Stomach (tissue), 9 donors: ENCODE data around the gene IRS2. TPM values are rescaled to one million over a fixed set of nuclear protein-coding genes. Genes with fewer than 3 reads are reported as not detected.

Source experiments
- DNase-seq, 2 donors: peaks; one replicate each; pipeline versions ENCODE4 v3.0.0 to v3.0.0-alpha.2; 2013 to 2019
- H3K27ac ChIP-seq, 5 donors: fragments of 200-600 bp in 4 of 5; sonication (generic) in 4 of 5; one replicate each; pipeline ENCODE4 v1.5.1; 2013 to 2019; ENCODE audit warnings: mild to moderate bottlenecking in 1 of 5, moderate library complexity in 1 of 5
- H3K27me3 ChIP-seq, 3 donors: fragments of 200-600 bp; sonication (generic); one replicate each; pipeline ENCODE4 v1.5.1; 2017 to 2019; ENCODE audit warnings: mixed run types in 1 of 3
- H3K36me3 ChIP-seq, 4 donors: fragments of 200-600 bp; sonication (generic); 1 replicate in 3 of 4; 2 replicates in 1 of 4; pipeline ENCODE4 v1.5.1; 2016 to 2019
- H3K4me1 ChIP-seq, 4 donors: fragments of 200-600 bp; sonication (generic); one replicate each; pipeline ENCODE4 v1.5.1; 2016 to 2019
- H3K4me3 ChIP-seq, 4 donors: fragments of 200-600 bp; sonication (generic) in 3 of 4; one replicate each; pipeline ENCODE4 v1.5.1; 2016 to 2019; ENCODE audit warnings: mild to moderate bottlenecking in 1 of 4
- H3K9me3 ChIP-seq, 4 donors: fragments of 200-600 bp; sonication (generic); one replicate each; pipeline ENCODE4 v1.5.1; 2016 to 2019
- EP300 ChIP-seq: sonication (generic); formaldehyde crosslinking; IDR thresholded peaks from one replicate; pipeline ENCODE4 v1.6.1; 2017; ENCODE audit warnings: antibody characterized with exemption
- POLR2A ChIP-seq, 4 donors: fragments of 450-650 bp; IDR thresholded peaks; one replicate each; pipeline ENCODE4 v1.6.1; 2016; ENCODE audit warnings: antibody characterized with exemption in 4 of 4, control low read depth in 2 of 4, mild to moderate bottlenecking in 1 of 4, moderate library complexity in 1 of 4
- POLR2AphosphoS5 ChIP-seq, 3 donors: sonication (generic); formaldehyde crosslinking; IDR thresholded peaks; one replicate each; pipeline ENCODE4 v1.6.1; 2016; ENCODE audit warnings: antibody characterized with exemption in 3 of 3
- WGBS, 5 donors: extraction: QIAGEN DNeasy Blood & Tissue Kit in 3 of 5; methylation state at CpG; one replicate each; pipeline versions ENCODE4 v1.1.5 to v1.1.7; 2013 to 2018; 5-methylcytosine and 5-hydroxymethylcytosine counted together
- intact Hi-C: fragments of 100-400 bp; cut with DNase I; formaldehyde crosslinking; loops from one replicate; pipeline ENCODE4 v1.15.1; 2023; ENCODE audit warnings: low total_unique reads
- polyA plus RNA-seq, 3 donors: library from polyadenylated mRNA; stranded (reverse); fragments of 200-250 nt; gene quantifications; one replicate each; pipeline ENCODE4 v1.2.3, GENCODE V29; 2013
- total RNA-seq, 5 donors: library from RNA; depleted of rRNA; stranded (reverse); fragments of >200 nt; gene quantifications; one replicate each; pipeline versions ENCODE4 v1.1.0 to v1.2.3, GENCODE V29; 2014 to 2016
- TF ChIP-seq, protein P1 (sequence below), 7 experiments: fragments of 450-650 bp in 4 of 7; fragments of 200-600 bp in 3 of 7; sonication (generic) in 3 of 7; IDR thresholded peaks; one replicate each; pipeline ENCODE4 v1.5.1; 2016 to 2019; ENCODE audit warnings: antibody characterized with exemption in 7 of 7, control low read depth in 2 of 7, mild to moderate bottlenecking in 1 of 7
- donor health status: healthy with polysubstance abuse.
- donor health status: Bipolar disorder and iron deficiency.
- donor health status: healthy.

The IRS2 gene
- total and polyA plus RNA-seq, 8 donors, result 2.7 to 24.1 (median 11.4) TPM

- peaks cover 4 to 39% (median 26%) of the 10 kb centered on the region in 4 donors for H3K36me3 ChIP-seq
- H3K4me1 ChIP-seq, result peaks cover 0 to 43% (median 18%) of the 10 kb centered on the region in 4 donors
- intact Hi-C loops, result no loop called here
- H3K27me3 ChIP-seq, result no peaks in the 10 kb centered on the region
- no peak for TF ChIP-seq POLR2AphosphoS5 (IDR thresholded peaks at IDR 0.05)
- TF ChIP-seq EP300, result no peak
- TF ChIP-seq POLR2A (IDR thresholded peaks at IDR 0.05), result no peak
- TF ChIP-seq, protein P1, sequence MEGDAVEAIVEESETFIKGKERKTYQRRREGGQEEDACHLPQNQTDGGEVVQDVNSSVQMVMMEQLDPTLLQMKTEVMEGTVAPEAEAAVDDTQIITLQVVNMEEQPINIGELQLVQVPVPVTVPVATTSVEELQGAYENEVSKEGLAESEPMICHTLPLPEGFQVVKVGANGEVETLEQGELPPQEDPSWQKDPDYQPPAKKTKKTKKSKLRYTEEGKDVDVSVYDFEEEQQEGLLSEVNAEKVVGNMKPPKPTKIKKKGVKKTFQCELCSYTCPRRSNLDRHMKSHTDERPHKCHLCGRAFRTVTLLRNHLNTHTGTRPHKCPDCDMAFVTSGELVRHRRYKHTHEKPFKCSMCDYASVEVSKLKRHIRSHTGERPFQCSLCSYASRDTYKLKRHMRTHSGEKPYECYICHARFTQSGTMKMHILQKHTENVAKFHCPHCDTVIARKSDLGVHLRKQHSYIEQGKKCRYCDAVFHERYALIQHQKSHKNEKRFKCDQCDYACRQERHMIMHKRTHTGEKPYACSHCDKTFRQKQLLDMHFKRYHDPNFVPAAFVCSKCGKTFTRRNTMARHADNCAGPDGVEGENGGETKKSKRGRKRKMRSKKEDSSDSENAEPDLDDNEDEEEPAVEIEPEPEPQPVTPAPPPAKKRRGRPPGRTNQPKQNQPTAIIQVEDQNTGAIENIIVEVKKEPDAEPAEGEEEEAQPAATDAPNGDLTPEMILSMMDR (IDR thresholded peaks at IDR 0.05), result no peak
- H3K9me3 ChIP-seq, result no peaks in the 10 kb centered on the region
- H3K4me3 ChIP-seq, result no peak overlapping the region
- no peak for DNase-seq
- no peak overlapping the region for H3K27ac ChIP-seq
- 90 to 98% (median 95%) methylated on average over 6 of the region's 6 CpGs for WGBS, 5 donors
Measured at GRCh38 chr13:109770436-109770835, 15.9 kb downstream of the IRS2 start.

GRCh38 chr13:109769921-109770320, 16.5 kb downstream of the IRS2 start:
- Histone ChIP-seq H3K36me3 (peaks cover 4 to 39% (median 26%) of the 10 kb centered on the region in 4 donors), H3K27ac (no peak overlapping the region), H3K9me3 (no peaks in the 10 kb centered on the region), H3K27me3 (no peaks in the 10 kb centered on the region), H3K4me1 (peaks cover 0 to 48% (median 20%) of the 10 kb centered on the region in 4 donors), H3K4me3 (no peak overlapping the region)
- TF ChIP-seq EP300, result no peak
- 88 to 98% (median 93%) methylated on average over 5 of the region's 5 CpGs for WGBS, 5 donors
- intact Hi-C loops, result no loop called here
- no peak for DNase-seq

DNA sequence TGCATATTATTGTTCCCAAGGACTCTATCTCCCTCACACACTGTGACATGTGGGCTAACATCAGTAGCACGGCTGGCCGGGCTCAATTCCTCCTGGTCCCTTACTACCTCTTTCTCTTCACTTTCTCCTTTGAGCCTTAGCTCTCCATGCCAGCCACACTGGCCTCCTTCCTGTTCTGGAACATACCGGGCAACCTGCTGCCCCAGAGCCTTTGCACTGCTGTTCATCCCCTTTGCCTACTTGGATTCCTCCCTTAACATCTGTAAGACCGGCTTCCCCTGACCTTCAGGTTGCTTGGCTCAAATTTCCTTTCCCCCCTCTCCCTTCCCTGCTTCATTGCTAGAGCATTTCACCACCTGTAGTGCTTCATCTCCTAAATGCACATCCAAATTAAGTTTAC, 17.1 kb downstream of the IRS2 start:
- Histone ChIP-seq H3K36me3 (peaks cover 4 to 39% (median 26%) of the 10 kb centered on the region in 4 donors), H3K4me3 (no peak overlapping the region), H3K4me1 (peaks cover 0 to 50% (median 24%) of the 10 kb centered on the region in 4 donors), H3K9me3 (no peaks in the 10 kb centered on the region), H3K27me3 (no peaks in the 10 kb centered on the region), H3K27ac (no peak overlapping the region)
- WGBS, 5 donors, result 82 to 94% (median 84%) methylated on average over 4 of the region's 4 CpGs
- TF ChIP-seq, protein P1 (IDR thresholded peaks at IDR 0.05), result no peak
- TF ChIP-seq EP300, result no peak
- TF ChIP-seq POLR2A (IDR thresholded peaks at IDR 0.05), result no peak
- TF ChIP-seq POLR2AphosphoS5 (IDR thresholded peaks at IDR 0.05), result no peak
- DNase-seq, result no peak
- intact Hi-C loops, result no loop called here

GRCh38 chr13:109768616-109769015, 17.8 kb downstream of the IRS2 start:
- H3K36me3 ChIP-seq, result peaks cover 4 to 39% (median 26%) of the 10 kb centered on the region in 4 donors
- no peaks in the 10 kb centered on the region for H3K9me3 ChIP-seq
- no peak overlapping the region for H3K4me3 ChIP-seq
- no peak for DNase-seq
- TF ChIP-seq, protein P1 (IDR thresholded peaks at IDR 0.05), result no peak
- TF ChIP-seq EP300 (no peak), POLR2AphosphoS5 (IDR thresholded peaks at IDR 0.05) (no peak), POLR2A (IDR thresholded peaks at IDR 0.05) (no peak)
- H3K27ac ChIP-seq, result no peak overlapping the region
- intact Hi-C loops, result no loop called here
- 92 to 98% (median 96%) methylated on average over 10 of the region's 10 CpGs for WGBS, 5 donors
- no peaks in the 10 kb centered on the region for H3K27me3 ChIP-seq
- peaks cover 0 to 48% (median 25%) of the 10 kb centered on the region in 4 donors for H3K4me1 ChIP-seq

DNA sequence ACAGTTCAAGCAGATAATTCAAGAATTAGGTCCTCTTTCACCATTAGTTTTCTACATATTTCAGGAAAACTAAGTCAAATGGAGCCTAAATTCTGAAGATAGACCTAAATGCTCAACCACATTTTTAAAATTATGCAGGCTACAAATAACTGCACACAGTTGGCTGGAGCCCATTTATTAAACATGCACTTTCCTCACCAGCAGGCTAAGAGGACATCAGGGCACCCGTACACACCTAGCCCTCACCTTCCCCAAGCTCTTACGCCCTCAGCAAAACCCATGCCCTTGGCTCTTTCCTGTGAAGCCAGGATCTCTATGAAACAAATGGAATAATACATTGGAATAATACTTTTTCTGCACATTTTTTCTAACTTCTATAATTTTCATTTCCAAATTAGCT, 18.2 kb downstream of the IRS2 start:
- DNase-seq, result no peak
- Histone ChIP-seq H3K9me3 (no peaks in the 10 kb centered on the region), H3K27me3 (no peaks in the 10 kb centered on the region), H3K36me3 (peaks cover 4 to 39% (median 26%) of the 10 kb centered on the region in 4 donors), H3K4me3 (no peak overlapping the region), H3K27ac (no peak overlapping the region), H3K4me1 (peaks cover 0 to 45% (median 25%) of the 10 kb centered on the region in 4 donors)
- intact Hi-C loops, result no loop called here
- TF ChIP-seq, protein P1 (IDR thresholded peaks at IDR 0.05), result no peak
- no peak for TF ChIP-seq POLR2A (IDR thresholded peaks at IDR 0.05)
- WGBS, 5 donors, result 88 to 97% (median 95%) methylated on average over 2 of the region's 2 CpGs
